ENCODE data around the gene WWC2. TPM values are rescaled to one million over a fixed set of nuclear protein-coding genes. Genes with fewer than 3 reads are reported as not detected.
A peak's percentile ranks its signal among the peaks of the same experiment; 100 is the strongest.

WWC2 gene
- total and polyA plus RNA-seq, 2 experiments from 2014 or later: 33.2 to 48.3 TPM

- no peak overlapping the region for H3K4me3 ChIP-seq
- no peaks in the 10 kb centered on the region for H3K27me3 ChIP-seq (replicated peaks; ENCODE audit: insufficient read depth)
- no peaks in the 10 kb centered on the region for H3F3A ChIP-seq (ENCODE audit: insufficient read depth)
- no peaks in the 10 kb centered on the region for H3K36me3 ChIP-seq (ENCODE audit: low read depth)
- in situ Hi-C loops (cut with MboI): no loop called here
- H2AFZ ChIP-seq: no peak overlapping the region
- peaks cover 22% of the 10 kb centered on the region for H4K20me1 ChIP-seq (ENCODE audit: insufficient read depth)
- no peaks in the 10 kb centered on the region for H3K9me2 ChIP-seq (ENCODE audit: insufficient read depth)
- WGBS, 2 experiments (ENCODE audit: low coverage in 1 of 2, low lambda C conversion rate in 2 of 2, missing lambda C conversion rate in 2 of 2): 67 to 74% methylated on average over 4 of the region's 4 CpGs
- H3K4me2 ChIP-seq (ENCODE audit: unreplicated experiment): no peak overlapping the region
- no peak overlapping the region for H3K9ac ChIP-seq
- H3K9me3 ChIP-seq (ENCODE audit: low read depth): no peaks in the 10 kb centered on the region
- DNase-seq: peak; percentile 26
- TF ChIP-seq EZH2 (IDR thresholded peaks at IDR 0.05; ENCODE audit: insufficient read depth, poor library complexity, severe bottlenecking) (no peak), EZH2phosphoT487 (IDR thresholded peaks at IDR 0.05; ENCODE audit: insufficient read depth, low read depth) (no peak)
- no peak overlapping the region for H3K27ac ChIP-seq
- peaks cover 25% of the 10 kb centered on the region for H3K4me1 ChIP-seq (ENCODE audit: insufficient read depth)
- peaks cover 100% of the 10 kb centered on the region for H3K79me2 ChIP-seq (ENCODE audit: insufficient read depth)
Measured at GRCh38 chr4:183158062-183158461, 59.0 kb downstream of the WWC2 start.

GRCh38 chr4:183161630-183162029 lies 62.6 kb downstream of the WWC2 start:
- H3K79me2 ChIP-seq (ENCODE audit: insufficient read depth): peaks cover 98% of the 10 kb centered on the region
- 98% methylated on average over 5 of the region's 5 CpGs for WGBS, 2 experiments (ENCODE audit: low coverage in 1 of 2, low lambda C conversion rate in 2 of 2, missing lambda C conversion rate in 2 of 2)

GRCh38 chr4:183163135-183163534 lies 64.1 kb downstream of the WWC2 start:
- 81 to 84% methylated on average over 3 of the region's 3 CpGs for WGBS, 2 experiments (ENCODE audit: low coverage in 1 of 2, low lambda C conversion rate in 2 of 2, missing lambda C conversion rate in 2 of 2)
- TF ChIP-seq EZH2phosphoT487 (IDR thresholded peaks at IDR 0.05; ENCODE audit: insufficient read depth, low read depth): no peak
- no peak for TF ChIP-seq EZH2 (IDR thresholded peaks at IDR 0.05; ENCODE audit: insufficient read depth, poor library complexity, severe bottlenecking)

More at GRCh38 chr4:183161630-183162029, 62.6 kb downstream of the WWC2 start:
- Histone ChIP-seq H3K27ac (no peak overlapping the region), H2AFZ (no peak overlapping the region), H3K4me1 (ENCODE audit: insufficient read depth) (peaks cover 44% of the 10 kb centered on the region), H4K20me1 (ENCODE audit: insufficient read depth) (peaks cover 13% of the 10 kb centered on the region), H3K9me3 (ENCODE audit: low read depth) (no peaks in the 10 kb centered on the region), H3F3A (ENCODE audit: insufficient read depth) (peaks cover 22% of the 10 kb centered on the region), H3K36me3 (ENCODE audit: low read depth) (no peaks in the 10 kb centered on the region), H3K4me2 (ENCODE audit: unreplicated experiment) (no peak overlapping the region), H3K9ac (no peak overlapping the region), H3K27me3 (replicated peaks; ENCODE audit: insufficient read depth) (no peaks in the 10 kb centered on the region), H3K4me3 (no peak overlapping the region), H3K9me2 (ENCODE audit: insufficient read depth) (no peaks in the 10 kb centered on the region)
- no peak for DNase-seq
- in situ Hi-C loops (cut with MboI): no loop called here
- no peak for TF ChIP-seq EZH2phosphoT487 (IDR thresholded peaks at IDR 0.05; ENCODE audit: insufficient read depth, low read depth)
- TF ChIP-seq EZH2 (IDR thresholded peaks at IDR 0.05; ENCODE audit: insufficient read depth, poor library complexity, severe bottlenecking): no peak

GRCh38 chr4:183164963-183165362 lies 65.9 kb downstream of the WWC2 start:
- H3F3A ChIP-seq (ENCODE audit: insufficient read depth): peaks cover 31% of the 10 kb centered on the region
- H3K4me1 ChIP-seq (ENCODE audit: insufficient read depth): peaks cover 46% of the 10 kb centered on the region
- no peaks in the 10 kb centered on the region for H3K36me3 ChIP-seq (ENCODE audit: low read depth)
- H3K9me3 ChIP-seq (ENCODE audit: low read depth): no peaks in the 10 kb centered on the region
- H3K4me2 ChIP-seq (ENCODE audit: unreplicated experiment): peak overlapping the region; percentile 61
- H3K27me3 ChIP-seq (replicated peaks; ENCODE audit: insufficient read depth): no peaks in the 10 kb centered on the region
- no peak for TF ChIP-seq EZH2 (IDR thresholded peaks at IDR 0.05; ENCODE audit: insufficient read depth, poor library complexity, severe bottlenecking)
- no peak for TF ChIP-seq EZH2phosphoT487 (IDR thresholded peaks at IDR 0.05; ENCODE audit: insufficient read depth, low read depth)
- peak overlapping the region; percentile 20; the same call in 1 of the 2 replicates for H3K27ac ChIP-seq
- H3K4me3 ChIP-seq: peak overlapping the region; percentile 14; the same call in 1 of the 2 replicates
- no peak overlapping the region for H2AFZ ChIP-seq
- in situ Hi-C loops (cut with MboI): no loop called here
- WGBS, 2 experiments (ENCODE audit: low coverage in 1 of 2, low lambda C conversion rate in 2 of 2, missing lambda C conversion rate in 2 of 2): 95 to 100% methylated on average over 1 of the region's 1 CpG
- peaks cover 15% of the 10 kb centered on the region for H4K20me1 ChIP-seq (ENCODE audit: insufficient read depth)
- peak; percentile 30 for DNase-seq
- peaks cover 98% of the 10 kb centered on the region for H3K79me2 ChIP-seq (ENCODE audit: insufficient read depth)
- H3K9ac ChIP-seq: no peak overlapping the region
- H3K9me2 ChIP-seq (ENCODE audit: insufficient read depth): no peaks in the 10 kb centered on the region

More at GRCh38 chr4:183163135-183163534, 64.1 kb downstream of the WWC2 start:
- Histone ChIP-seq H2AFZ (no peak overlapping the region), H3K9me2 (ENCODE audit: insufficient read depth) (no peaks in the 10 kb centered on the region), H4K20me1 (ENCODE audit: insufficient read depth) (peaks cover 13% of the 10 kb centered on the region), H3K4me2 (ENCODE audit: unreplicated experiment) (no peak overlapping the region), H3K27ac (no peak overlapping the region), H3K36me3 (ENCODE audit: low read depth) (no peaks in the 10 kb centered on the region), H3F3A (ENCODE audit: insufficient read depth) (peaks cover 31% of the 10 kb centered on the region), H3K4me3 (no peak overlapping the region), H3K4me1 (ENCODE audit: insufficient read depth) (peaks cover 54% of the 10 kb centered on the region), H3K27me3 (replicated peaks; ENCODE audit: insufficient read depth) (no peaks in the 10 kb centered on the region), H3K79me2 (ENCODE audit: insufficient read depth) (peaks cover 98% of the 10 kb centered on the region), H3K9ac (no peak overlapping the region), H3K9me3 (ENCODE audit: low read depth) (no peaks in the 10 kb centered on the region)
- in situ Hi-C loops (cut with MboI): no loop called here
- no peak for DNase-seq
